GM11168 (cell line): ENCODE data around the gene TBC1D8B.

Experiments used
- in situ Hi-C: fragments of 300-500 bp; cut with MboI; formaldehyde crosslinking; loops from one replicate; pipeline ENCODE4 v1.12.0; 2022; ENCODE audit warnings: low sequenced_read_pairs; ENCODE audit not compliant: unreplicated experiment

TBC1D8B gene

DNA sequence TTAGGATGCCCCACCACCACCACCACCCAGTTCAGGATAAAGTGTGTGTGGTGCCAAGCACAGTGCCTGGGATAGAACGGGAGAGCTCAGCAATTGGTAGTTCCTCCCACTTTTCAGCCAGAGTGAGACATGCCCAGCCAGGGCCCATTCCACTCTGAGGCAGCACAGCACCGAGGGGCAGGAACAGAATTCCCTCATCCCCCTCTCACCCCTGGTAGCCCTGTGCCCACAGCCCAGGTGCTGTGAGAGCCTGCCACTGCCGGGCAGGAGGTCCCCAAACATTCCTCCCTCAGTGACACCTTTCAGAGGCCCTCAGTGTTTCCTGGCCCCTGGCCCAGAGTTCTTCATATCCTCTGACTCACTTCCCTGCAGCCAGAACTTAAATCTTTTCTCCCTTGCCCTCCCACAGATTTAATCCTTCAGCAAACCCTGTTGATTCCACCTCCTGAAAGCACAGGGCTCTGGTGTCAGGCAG lies 92.5 kb downstream of the TBC1D8B start:
- in situ Hi-C loops = no loop called here

DNA sequence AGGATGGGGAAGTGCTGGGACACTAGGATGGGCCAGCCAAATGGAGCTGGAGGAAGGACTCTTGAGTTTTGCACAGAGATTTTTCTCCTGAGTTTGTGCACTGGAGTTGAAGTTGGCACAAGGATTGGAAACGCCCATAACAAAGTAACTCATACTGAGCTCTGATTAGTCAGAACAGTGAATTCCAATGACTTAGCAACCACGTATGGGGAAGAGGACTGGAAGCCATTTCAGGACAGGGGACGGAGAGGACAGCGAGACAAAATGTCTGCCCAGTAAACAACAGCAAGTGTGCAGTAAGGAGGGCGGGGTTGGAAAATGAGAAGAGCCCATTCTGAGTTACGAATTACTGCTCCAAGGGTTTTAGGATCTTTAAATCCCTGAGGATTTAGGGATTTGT lies 94.8 kb downstream of the TBC1D8B start:
- in situ Hi-C loops = no loop called here

GRCh38 chrX:106898462-106898861 lies 96.0 kb downstream of the TBC1D8B start:
- in situ Hi-C loops = no loop called here

DNA sequence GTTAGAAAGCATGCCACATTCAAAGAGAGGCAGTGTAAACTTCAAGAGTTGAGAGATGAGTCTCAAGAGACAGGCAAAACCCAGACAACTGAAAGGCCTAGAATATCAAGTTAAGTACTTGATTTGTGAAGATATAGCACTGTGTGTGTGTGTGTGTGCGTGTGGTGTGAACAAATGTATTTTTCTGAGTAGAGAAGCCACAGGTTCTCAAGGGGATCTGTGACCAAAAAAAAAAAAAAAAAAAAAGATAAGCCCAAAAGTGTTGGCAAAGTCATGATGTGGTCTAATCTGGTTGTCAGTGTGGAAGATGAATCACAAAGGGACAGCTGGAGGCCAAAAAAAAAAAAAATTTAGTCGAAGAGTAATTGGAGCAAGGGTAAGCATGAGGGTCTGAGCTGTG lies 96.8 kb downstream of the TBC1D8B start:
- in situ Hi-C loops = no loop called here

- in situ Hi-C loops = no loop called here
Measured at GRCh38 chrX:106899841-106900240, 97.4 kb downstream of the TBC1D8B start.

GRCh38 chrX:106901341-106901740 lies 98.9 kb downstream of the TBC1D8B start:
- in situ Hi-C loops = no loop called here

DNA sequence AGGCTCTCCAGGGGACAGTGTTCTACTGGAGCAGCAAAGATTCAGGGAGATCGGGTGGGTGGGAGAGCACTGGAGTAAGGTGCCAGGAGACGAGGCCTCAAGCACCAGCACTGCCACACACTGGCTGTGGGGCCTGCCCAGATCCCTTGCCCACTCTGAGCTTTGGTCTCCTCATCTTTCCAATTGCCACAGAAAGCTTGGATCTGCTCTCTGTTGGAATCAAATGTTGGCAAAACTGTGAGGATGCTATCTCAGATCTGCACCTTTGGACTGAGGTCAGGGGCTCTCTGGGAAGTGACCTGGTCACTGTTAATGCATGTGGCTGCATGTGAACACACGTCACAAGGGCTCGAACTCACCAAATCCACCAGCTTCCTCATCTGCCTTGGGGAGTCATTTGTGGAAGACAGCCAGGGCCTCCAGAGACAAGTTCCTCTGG lies 99.3 kb downstream of the TBC1D8B start:
- in situ Hi-C loops = no loop called here

DNA sequence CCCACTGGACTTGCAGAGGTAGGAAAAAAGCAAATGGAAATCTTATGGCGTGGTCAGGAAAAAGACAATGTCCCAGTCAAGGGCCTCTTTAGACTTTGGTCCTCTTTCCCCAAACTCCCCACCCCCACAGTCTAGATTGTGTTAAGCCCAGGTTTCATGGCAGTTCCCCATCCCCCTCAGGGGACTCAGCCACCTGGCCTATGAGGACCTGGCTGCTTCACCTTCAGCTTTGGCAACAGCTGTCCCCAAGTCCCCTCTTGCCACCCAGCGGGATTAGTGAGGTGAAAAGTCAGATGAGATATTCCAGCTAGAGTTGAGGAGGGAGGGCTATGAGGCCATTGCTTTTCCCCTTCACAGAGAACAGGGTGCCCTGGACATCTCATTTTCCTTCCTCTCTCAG lies 100.2 kb downstream of the TBC1D8B start:
- in situ Hi-C loops = no loop called here

DNA sequence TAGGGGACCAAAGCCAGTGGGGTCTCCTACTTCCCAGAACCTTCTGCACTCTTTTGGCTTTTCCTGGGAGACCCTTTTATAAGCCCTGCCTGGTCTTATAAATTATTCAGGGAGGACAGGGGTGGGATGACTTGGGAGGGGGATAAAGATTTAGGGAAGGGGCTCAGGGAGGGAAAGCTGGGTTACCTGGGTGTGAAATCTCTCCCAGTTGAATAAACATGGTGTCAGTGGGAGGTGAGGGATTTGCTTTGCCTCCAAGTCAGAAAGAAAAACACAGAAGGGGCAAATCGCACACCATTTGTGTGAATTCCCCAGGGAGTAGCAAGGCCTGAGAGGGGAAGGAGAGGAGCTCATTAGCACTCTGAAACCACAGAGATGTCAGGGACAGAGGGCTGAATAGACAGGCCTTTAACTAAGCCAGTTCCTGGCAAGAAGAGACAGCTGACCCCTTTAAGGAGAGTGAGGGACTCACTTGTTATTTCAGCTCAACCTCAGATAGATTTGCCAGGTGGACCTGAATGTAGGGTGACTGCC lies 100.9 kb downstream of the TBC1D8B start, which contains the start of gene RIPPLY1:
RIPPLY1 (minus strand) TSS at position 51 of the 534 bp plus-strand sequence. CDS start 54 bp downstream, outside the sequence.
- in situ Hi-C loops = no loop called here

DNA sequence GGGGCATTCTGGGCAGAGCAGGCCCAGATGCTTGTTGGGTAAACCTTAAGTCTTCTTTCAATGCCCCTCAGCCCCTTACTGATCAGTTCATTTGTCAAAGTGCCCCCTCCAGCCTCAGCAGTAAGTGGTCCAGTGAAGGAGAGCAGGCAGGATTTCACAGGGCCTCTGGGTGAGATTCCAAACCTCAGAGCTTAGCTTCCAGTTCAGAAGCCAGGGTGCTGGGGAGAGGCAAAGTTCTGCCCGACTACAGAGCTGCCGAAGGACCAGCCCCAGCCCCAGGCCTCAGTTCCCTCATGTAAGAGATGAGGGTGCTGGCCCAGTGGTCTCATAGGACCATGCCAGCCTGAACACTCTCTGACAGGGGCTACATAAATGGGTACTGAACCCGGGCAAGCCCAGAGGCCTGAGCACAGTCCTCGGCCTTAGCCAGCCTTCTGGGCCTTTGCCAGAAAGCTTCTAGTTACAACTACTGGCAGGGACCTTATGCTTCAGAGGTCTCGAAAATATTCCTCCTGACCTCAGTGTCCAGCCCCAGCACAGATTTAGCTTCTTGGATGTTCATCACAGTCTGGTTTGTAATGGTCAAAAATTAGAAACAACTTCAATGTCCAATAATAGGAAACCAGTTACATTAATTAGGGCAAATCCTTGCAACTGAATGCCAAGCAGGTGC lies 101.5 kb downstream of the TBC1D8B start:
- in situ Hi-C loops = no loop called here

GRCh38 chrX:106905064-106905708 lies 102.7 kb downstream of the TBC1D8B start:
- in situ Hi-C loops = no loop called here

GRCh38 chrX:106906361-106906760 lies 103.9 kb downstream of the TBC1D8B start:
- in situ Hi-C loops = no loop called here

DNA sequence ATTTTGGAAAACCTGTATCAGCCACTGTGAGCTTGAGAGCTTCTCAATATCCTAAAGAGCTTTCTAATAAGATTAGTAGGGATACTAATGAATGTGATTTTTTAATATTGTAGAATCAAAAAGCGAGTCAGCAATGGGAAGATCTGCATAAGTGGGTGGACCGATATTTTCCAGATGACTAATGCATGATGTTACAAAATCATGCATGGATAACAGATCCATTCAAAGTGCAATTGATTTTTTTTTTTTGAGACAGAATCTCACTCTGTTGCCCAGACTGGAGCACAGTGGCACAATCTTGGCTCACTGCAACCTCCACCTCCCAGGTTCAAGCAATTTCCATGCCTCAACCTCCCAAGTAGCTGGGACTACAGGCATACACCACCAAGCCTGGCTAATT lies 110.4 kb downstream of the TBC1D8B start:
- in situ Hi-C loops = no loop called here

DNA sequence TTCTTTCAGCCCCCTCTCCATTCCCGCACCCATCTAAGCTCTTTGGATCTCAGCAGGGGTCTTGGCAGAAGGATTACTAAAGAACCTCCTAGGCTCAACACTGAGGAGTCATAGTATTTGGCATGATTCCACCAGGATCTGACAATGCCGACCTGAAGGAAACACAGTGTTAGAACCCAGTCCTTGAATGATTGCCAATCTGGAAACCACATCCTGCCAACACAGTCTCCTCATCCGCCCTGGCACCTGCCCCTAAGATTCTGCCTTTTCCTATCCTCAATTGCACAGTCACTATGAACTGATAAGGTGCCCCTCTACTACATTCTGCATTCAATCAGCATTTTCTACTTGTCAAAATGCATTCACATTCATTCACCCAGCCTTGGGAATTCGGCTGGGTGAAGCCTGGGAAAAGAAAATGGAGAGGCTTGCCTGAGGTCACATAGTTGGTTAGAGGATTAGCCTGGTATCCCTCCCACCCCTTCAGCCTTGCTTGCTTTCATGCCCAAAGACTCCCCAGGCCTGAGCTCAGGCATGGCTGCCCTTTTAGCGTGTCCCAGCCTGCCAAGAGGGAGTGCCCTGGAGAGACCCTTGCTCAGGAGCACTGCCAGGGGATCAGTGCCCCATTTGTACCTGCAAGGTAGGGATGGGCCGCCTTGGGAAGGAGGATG lies 115.5 kb downstream of the TBC1D8B start:
- in situ Hi-C loops = no loop called here

DNA sequence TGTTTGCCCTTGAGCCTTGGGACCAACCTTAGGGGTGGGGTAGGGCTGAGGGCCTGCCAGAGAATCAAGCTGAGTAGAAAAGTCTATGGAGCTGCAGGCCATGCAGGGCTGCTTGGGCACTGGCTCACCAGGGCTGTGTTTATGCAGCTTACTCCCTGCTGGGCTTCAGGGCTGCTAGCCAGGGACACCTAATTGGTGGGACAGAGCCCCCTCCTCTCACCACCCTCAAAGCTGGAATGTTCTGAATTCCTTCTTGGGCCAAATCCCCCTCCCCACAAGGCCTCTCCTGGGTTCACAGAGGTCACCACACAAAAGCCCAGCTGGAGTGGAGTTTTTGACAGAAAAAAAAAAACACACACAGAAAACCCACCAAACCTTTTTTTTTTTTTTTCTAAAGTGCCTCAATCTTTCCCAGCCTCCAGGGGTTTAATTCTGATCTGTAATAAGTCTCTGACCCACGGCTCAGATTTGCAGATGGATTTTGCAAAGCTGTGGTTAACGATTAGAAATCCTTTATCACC lies 117.5 kb downstream of the TBC1D8B start, which contains the start of gene CLDN2:
CLDN2 (plus strand) TSS at position 471 of the 521 bp plus-strand sequence. CDS start 7,827 bp downstream, outside the sequence.
- in situ Hi-C loops = no loop called here

DNA sequence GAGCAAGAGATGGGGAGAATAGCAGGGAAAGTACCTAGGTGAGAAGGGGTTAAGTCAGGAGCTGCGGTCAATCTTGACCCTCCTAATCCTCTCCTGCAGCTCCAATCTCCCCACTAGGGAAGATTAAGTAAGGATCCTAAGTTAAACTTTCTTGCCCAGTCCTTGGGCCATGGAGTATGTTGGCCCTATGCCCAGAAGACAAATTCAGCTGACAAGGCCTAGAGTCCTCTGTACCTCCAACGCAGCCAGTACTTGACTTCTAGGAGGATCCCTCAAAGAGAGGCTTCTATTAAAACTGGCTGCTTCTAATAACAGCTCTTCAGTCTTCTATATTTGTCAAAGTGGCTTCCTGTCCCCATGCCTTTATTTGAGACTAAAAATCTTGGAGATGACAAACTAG lies 119.2 kb downstream of the TBC1D8B start:
- in situ Hi-C loops = no loop called here
